ENCODE measurements around the gene REG3A. TPM values are rescaled to one million over a fixed set of nuclear protein-coding genes. Genes with fewer than 3 reads are reported as not detected.

REG3A gene
- total RNA-seq, 3 donors from 2014 or later (not counting 1 experiment from before 2014, with no cell fraction given): not detected

- Histone ChIP-seq H3K27ac (ENCODE audit: low read length) (no peak overlapping the region), H3K4me3 (ENCODE audit: low read length) (no peak overlapping the region), H3K4me1 (ENCODE audit: control insufficient read depth, insufficient read depth, low read length) (no peaks in the 10 kb centered on the region), H3K9me3 (ENCODE audit: control insufficient read depth, insufficient read depth, low read length) (no peaks in the 10 kb centered on the region), H3K36me3 (ENCODE audit: control insufficient read depth, insufficient read depth, low read length) (no peaks in the 10 kb centered on the region), H3K27me3 (ENCODE audit: control insufficient read depth, insufficient read depth, low read length) (no peaks in the 10 kb centered on the region)
- Mint-ChIP-seq H3K27ac (no peak overlapping the region), H3K9me3 (peaks cover 7 to 18% of the 10 kb centered on the region in 2 donors), H3K4me3 (no peak overlapping the region), H3K27me3 (ENCODE audit: low read depth in 2 of 2) (no peaks in the 10 kb centered on the region), H3K4me1 (no peaks in the 10 kb centered on the region), H3K36me3 (no peaks in the 10 kb centered on the region)
- intact Hi-C loops (cut with micrococcal nuclease): no loop called here
- DNase-seq (no peak), ATAC-seq (no peak)
- 94% methylated on average over 6 of the region's 6 CpGs for WGBS (ENCODE audit: insufficient coverage)
- no peak for TF ChIP-seq CTCF (IDR thresholded peaks at IDR 0.05)
Measured at GRCh38 chr2:79129260-79129659, 30.3 kb downstream of the REG3A start.

- H3K9me3 ChIP-seq (ENCODE audit: control insufficient read depth, insufficient read depth, low read length): no peaks in the 10 kb centered on the region
- no peaks in the 10 kb centered on the region for H3K4me1 Mint-ChIP-seq
- H3K36me3 Mint-ChIP-seq: no peaks in the 10 kb centered on the region
- intact Hi-C loops (cut with micrococcal nuclease): no loop called here
- no peak overlapping the region for H3K27ac ChIP-seq (ENCODE audit: low read length)
- H3K4me1 ChIP-seq (ENCODE audit: control insufficient read depth, insufficient read depth, low read length): no peaks in the 10 kb centered on the region
- H3K9me3 Mint-ChIP-seq: peaks cover 8 to 15% of the 10 kb centered on the region in 2 donors
- no peak overlapping the region for H3K4me3 Mint-ChIP-seq
- no peak for TF ChIP-seq CTCF (IDR thresholded peaks at IDR 0.05)
- no peak overlapping the region for H3K27ac Mint-ChIP-seq
- H3K4me3 ChIP-seq (ENCODE audit: low read length): no peak overlapping the region
- H3K27me3 ChIP-seq (ENCODE audit: control insufficient read depth, insufficient read depth, low read length): no peaks in the 10 kb centered on the region
- 96% methylated on average over 2 of the region's 3 CpGs for WGBS (ENCODE audit: insufficient coverage)
- ATAC-seq (no peak), DNase-seq (no peak)
- H3K27me3 Mint-ChIP-seq (ENCODE audit: low read depth in 2 of 2): no peaks in the 10 kb centered on the region
- H3K36me3 ChIP-seq (ENCODE audit: control insufficient read depth, insufficient read depth, low read length): no peaks in the 10 kb centered on the region
Measured at GRCh38 chr2:79128406-79128805, 31.1 kb downstream of the REG3A start.

GRCh38 chr2:79125721-79125985 is 33.9 kb downstream of the REG3A start:
- Mint-ChIP-seq H3K4me1 (no peaks in the 10 kb centered on the region), H3K9me3 (peaks cover 9 to 15% of the 10 kb centered on the region in 2 donors)

More at GRCh38 chr2:79125721-79125985, 33.9 kb downstream of the REG3A start:
- no peak overlapping the region for H3K27ac ChIP-seq (ENCODE audit: low read length)
- peaks cover under 1% of the 10 kb centered on the region for H3K9me3 ChIP-seq (ENCODE audit: control insufficient read depth, insufficient read depth, low read length)
- no peak overlapping the region for H3K4me3 Mint-ChIP-seq
- H3K36me3 Mint-ChIP-seq: no peaks in the 10 kb centered on the region
- no peak for DNase-seq
- H3K4me1 ChIP-seq (ENCODE audit: control insufficient read depth, insufficient read depth, low read length): no peaks in the 10 kb centered on the region
- 90% methylated on average over 3 of the region's 3 CpGs for WGBS (ENCODE audit: insufficient coverage)
- no peak for ATAC-seq
- H3K27me3 ChIP-seq (ENCODE audit: control insufficient read depth, insufficient read depth, low read length): no peaks in the 10 kb centered on the region
- no peaks in the 10 kb centered on the region for H3K27me3 Mint-ChIP-seq (ENCODE audit: low read depth in 2 of 2)
- H3K4me3 ChIP-seq (ENCODE audit: low read length): no peak overlapping the region
- no peak overlapping the region for H3K27ac Mint-ChIP-seq
- intact Hi-C loops (cut with micrococcal nuclease): no loop called here
- TF ChIP-seq CTCF (IDR thresholded peaks at IDR 0.05): no peak
- no peaks in the 10 kb centered on the region for H3K36me3 ChIP-seq (ENCODE audit: control insufficient read depth, insufficient read depth, low read length)

Data from natural killer cell (primary cell).